Fibroblast of upper back skin (primary cell): ENCODE data around the gene KDM5C.
A peak's percentile ranks its signal among the peaks of the same experiment; 100 is the strongest.

ENCODE experiments used
- DNase-seq: peaks from one replicate; pipeline ENCODE4 v3.0.0-alpha.2; 2013

Gene KDM5C

GRCh38 chrX:53224860-53225797, at the start of gene KDM5C:
Gene KDM5C, minus strand, starts transcription at chrX:53225207. Its CDS starts 318 bp downstream, at chrX:53224889.
- peak; percentile 89 for DNase-seq

- DNase-seq = no peak
Measured at GRCh38 chrX:53272808-53273337, 47.9 kb upstream of the KDM5C start.

- DNase-seq = no peak
Measured at GRCh38 chrX:53269536-53270107, 44.6 kb upstream of the KDM5C start.

GRCh38 chrX:53268173-53268572, 43.2 kb upstream of the KDM5C start:
- no peak for DNase-seq

GRCh38 chrX:53266914-53267313, 41.9 kb upstream of the KDM5C start:
- no peak for DNase-seq

DNA sequence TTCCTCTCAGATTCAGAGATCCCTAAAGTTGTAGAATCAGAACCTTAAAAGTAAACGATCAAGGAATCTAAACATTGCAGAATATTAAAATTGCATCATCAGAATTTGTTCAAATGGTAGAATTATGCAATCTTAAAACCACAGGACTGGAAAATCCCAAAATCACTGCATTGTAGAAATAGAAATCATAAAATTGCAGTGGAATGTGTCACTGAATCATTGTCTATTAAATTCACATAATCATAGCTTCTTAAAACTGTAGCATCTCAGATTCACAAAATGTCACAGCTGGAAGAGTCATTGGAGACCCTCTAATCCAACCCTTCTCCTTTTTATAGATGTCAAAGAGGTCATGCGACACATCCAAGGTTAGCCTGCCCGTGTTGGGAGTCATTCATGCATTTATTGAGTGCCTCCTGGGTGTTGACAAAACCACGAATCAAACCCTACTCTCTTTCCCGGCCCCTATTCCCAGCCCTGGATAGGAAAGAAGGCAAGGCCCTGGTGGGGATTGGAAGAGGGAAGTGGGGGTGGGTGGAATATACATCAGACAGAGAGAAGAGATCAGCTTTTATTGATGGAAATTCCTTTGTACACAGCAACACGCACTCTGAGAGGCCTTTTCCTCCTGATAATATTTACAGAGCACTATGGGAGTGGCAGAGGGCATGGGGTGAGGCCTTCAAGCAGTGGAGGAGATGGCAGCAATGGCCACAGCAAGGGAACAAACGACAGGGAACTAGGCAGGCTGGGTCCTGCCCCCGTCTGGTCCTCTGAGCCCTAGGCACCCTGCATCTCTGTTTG, 41.0 kb upstream of the KDM5C start:
- peak; percentile 74 for DNase-seq

GRCh38 chrX:53263597-53264094, 38.6 kb upstream of the KDM5C start:
- DNase-seq = peak; percentile 63

DNA sequence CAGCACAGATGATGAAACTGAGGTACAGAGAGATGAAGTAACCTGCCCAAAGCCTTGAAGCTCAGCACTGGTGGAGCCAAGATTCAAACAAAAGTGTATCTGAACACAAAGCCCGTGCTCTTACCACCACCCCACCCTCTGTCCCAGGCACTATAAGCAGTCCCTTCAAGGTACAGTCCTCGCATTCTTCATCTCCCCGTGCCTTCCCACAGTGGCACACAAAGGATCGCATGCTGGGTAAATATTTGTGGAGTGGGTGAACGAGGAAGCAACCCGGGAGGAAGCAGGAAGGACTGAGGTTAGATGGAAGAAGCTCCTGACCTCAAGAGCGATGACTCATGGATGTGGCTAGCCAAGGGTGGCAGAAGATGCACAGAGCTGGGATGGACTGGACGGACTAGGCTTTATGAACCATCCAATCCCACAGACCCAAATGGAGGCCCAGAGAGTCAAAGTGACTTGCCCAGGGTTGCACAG, 37.9 kb upstream of the KDM5C start:
- DNase-seq = peak; percentile 46

DNA sequence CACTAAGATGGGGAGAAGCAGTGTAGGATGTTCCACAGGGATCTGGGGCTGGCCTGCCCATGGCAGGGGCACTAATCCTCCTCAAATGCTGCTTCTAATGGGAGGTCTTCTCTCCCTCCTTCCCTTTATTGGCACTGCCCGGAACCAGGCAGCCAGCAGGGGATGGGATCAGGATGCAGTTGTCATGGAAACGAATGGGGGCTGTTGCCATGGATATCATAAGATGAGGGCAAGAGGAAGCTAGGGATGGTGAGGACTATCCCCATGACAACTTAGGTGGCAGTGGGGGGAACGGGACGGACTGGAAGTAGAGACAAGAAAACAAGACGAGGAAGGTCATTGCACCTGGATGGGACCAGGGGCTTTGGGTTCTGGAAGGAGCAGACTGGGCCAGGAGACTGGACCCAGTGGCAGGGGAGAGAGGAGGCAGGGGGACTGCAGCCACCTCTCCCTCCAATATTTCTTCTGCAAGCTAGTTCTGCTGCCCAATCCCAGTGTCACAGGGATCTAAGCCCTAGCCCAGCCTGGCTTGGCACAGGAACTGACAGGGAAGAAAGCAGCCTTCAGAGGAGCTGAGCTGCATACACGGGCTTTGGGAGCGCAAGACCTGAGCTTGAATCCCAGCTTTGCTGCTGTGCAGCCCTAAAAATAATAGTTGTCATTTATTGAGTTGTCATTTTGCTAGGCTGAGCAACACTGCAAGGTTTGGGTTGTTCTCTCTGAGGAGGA, 37.3 kb upstream of the KDM5C start:
- no peak for DNase-seq

DNA sequence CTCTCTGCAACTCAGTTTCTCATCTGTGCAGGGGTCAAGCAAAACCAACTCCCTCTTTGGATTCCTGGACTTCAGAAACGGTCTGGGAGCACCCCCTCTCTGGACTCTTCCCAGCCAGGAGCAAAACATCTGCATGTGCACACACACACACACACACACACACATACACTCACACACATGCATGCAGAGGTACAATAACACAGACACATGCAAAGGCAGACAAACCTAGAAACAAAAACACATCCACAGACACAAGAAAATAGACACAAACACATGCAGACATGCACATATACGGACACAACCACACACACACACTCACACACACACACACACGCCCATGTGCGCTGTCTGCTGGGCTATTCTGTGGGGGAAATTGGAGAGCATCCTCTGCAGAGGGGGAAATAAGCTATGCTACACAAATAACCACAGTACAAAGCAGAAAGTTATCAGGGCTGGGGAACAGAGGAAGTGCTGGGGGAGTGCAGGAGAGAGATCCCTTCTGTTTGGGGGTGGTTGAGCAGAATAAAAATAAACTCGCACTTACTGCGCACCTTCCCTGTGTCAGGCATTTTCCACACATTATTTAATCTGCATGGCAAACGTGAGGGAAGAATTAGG, 36.5 kb upstream of the KDM5C start:
- no peak for DNase-seq

DNA sequence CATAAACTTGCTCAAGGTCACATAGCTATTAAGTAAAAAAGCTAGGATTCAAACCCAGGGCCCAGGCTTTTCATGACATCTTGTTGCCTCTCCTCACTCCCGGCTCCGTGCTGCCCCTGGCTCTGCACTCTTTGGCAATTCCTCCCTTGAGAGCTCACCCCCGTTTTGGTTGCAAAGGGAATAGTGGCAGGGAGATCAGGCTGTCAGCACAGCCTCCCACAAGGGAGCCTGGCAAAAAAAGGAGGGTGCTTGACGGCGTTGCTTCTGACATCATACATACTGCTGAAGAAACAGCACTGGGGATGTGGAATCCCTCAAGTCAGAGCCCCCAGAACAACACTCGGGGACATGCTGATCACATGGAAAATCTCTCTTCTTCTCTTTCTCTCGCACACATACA, 35.8 kb upstream of the KDM5C start:
- no peak for DNase-seq

DNA sequence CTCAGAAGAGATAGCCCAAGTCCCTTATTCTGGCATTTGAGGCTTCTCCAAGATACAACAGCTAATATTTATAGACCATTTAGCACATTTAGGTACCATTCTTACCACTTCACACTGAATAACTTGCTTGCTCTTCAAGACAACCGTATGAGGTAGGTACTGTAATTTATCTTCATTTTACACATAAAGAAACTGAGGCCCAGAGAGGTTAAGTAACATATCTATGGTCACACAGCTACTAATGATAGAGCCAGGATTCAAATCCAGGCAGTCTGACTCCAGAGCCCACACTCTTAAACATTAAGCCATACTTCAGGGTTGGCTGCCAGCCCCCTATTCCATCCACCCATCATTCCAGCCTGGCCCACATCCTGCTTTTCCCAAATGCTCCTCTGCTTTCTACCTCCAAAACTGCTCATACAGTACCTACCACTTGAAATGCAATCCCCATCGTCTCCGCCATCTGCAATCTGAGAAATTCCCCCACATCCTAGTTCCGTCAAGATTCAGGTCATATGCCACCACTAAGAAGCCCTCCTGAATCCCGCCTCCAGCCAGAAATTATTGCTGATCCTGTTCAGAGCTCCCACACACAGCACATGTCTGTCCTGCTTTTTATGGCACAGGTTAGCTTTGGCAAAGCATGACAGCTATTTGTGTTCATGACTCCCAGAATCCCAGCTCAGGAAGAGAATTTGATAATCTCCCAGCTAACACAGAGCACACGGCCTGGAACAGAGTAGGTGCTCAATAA, 32.8 kb upstream of the KDM5C start:
- no peak for DNase-seq

- no peak for DNase-seq
Measured at GRCh38 chrX:53257166-53257565, 32.2 kb upstream of the KDM5C start.

DNA sequence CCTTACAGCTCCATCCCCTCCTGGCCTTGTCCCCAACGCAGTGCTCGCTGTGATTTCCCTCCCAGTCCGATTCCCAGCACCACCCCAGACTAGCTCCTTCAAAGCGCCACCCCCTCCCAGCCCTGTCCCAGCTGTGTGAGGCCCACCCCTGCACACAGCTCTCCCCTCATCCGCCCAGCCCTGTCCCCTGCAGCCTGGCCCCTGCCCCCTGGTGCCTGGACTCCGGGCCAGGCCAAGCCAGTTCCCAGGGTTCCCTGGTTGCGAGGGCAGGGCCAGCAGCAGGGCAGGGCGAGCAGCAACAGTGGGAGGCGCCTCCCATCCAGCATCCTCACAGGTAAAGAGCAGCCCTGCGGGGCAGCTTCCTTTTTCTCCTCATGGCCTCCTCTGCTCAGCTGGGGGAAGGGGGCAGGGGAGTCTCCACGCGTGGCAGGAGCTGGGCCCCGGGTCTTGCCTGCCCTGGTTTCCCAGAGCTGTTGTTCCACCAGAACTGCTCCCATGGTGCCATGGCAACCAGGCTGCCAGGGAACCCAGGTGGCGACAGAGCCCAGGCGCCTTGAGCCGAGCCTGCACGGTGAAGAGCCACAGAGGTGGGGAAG, 31.5 kb upstream of the KDM5C start:
- DNase-seq = no peak

GRCh38 chrX:53255738-53256191, 30.8 kb upstream of the KDM5C start:
- no peak for DNase-seq

DNA sequence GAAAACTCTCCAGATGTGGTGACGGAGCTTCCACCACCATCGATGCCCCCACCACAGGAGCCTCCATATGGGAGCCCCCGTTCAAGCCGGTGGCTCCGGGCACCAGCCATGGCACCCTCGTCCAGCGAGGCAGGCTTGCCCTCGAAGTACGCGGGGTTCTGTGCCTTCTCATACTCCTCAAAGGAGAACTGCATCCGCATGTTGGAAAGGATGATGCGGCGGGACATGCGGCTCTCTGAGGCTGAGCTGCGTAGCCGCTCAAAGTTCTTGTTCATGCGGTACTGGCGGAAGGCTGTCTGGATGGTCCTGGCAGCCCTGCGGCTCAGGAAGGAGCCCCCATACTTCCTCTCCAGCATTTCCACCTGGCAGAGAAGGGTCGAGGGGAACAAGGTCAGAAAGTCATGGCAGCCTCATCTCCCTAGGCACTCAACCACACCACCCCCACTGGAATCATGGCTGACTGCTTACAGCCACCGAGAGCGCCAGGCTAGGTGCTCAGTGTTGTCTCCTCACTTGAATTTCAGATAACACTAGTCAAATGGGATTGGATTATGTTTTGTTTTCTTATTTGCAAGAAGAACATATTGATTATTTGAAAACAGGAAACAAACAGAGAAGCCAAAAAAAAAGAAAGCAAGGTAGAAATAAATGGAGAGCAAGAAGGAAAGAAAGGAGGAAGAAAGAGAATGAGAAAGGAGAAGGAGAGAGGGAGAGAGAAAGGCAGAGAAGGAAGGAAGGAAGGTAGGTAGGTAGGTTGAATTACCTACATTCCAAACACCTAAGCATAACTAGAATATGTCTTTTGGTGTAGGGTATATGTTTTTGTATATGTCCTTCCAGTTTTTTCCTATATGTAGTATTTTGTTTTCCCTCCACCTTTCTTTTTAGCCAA, 29.8 kb upstream of the KDM5C start:
- no peak for DNase-seq

DNA sequence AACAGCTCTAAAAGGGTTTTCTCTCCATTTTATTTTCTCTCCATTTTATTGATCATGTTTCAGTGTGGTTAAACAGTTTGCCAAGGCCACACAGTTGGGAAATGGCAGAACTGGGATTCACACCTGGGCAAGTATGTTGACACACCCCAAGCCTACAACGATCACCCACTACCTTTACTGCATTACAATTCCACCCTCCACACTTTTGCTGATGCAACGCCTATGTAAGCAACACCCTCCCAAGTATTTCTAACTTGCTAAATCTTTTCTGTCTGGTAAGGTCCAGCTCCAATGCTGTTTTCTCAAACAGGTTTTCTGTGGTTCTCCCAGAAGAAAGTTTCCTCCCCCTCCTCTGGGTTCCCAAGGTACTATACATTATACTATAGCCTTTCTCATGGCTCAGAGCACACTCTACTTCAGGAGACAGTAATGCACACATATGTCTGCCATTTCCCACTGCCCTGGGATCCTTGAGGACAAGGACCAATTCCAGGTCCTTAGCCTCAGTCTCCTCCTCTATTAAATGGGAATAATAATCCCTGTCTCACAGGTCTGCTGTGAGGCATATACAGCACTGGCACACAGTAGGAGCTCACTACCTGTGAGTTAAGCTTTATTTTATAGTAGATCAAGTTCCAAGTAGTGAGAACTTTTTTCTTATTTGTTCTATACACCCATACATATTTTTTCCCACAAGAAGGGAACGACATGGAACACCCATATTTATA, 28.4 kb upstream of the KDM5C start:
- DNase-seq = peak; percentile 18

DNA sequence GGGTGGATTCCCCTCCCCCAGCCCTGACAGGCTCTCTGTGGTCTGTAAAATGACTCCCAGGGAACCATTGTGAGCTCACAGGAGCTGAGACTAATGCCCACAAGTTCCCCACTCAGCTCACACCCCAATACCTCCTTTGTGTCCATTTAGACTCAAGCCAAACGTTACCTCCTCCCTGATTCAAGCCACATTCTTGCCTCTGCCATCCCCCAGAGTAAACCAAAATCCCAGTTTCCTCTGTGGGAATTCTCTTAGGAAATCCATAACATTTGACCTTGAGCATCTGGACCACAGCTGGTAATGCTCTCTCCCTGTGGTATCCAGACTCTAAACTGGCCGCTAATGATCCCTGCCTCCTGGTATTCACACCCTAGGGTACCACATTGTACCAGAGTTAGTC, 26.3 kb upstream of the KDM5C start:
- peak; percentile 38 for DNase-seq

- DNase-seq = no peak
Measured at GRCh38 chrX:53250556-53250955, 25.5 kb upstream of the KDM5C start.
